Stimulated activated CD8-positive, alpha-beta memory T cell treated with anti-CD3 and anti-CD28 coated beads, Interleukin-7, amount 100 ng/mL, for 4 hours (primary cell): ENCODE measurements around the gene SLC24A4.
"Not testable (repeated sequence)": the region's sequence is repeated elsewhere in the genome, so short reads cannot be mapped to it uniquely, and the experiment has no call there.

Experiments used
- DNase-seq, 2 donors: peaks; one replicate each; pipeline ENCODE4 v3.0.0-alpha.2; 2020; ENCODE audit warnings: low read depth in 2 of 2

The SLC24A4 gene

DNA sequence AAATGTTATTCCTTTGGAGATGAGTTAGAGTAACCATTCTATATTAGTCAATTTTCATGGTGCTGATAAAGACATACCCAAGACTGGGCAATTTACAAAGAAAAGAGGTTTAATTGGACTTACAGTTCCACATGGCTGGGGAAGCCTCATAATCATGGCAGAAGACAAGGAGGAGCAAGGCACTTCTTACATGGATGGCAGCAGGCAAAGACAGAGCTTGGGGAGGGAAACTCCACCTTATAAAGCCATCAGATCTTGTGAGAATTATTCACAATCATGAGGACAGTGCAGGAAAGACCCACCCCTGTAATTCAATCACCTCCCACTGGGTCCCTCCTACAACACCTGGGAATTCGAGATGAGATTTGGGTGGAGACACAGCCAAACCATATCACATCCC lies 79.5 kb downstream of the SLC24A4 start:
- DNase-seq: not testable (repeated sequence)

DNA sequence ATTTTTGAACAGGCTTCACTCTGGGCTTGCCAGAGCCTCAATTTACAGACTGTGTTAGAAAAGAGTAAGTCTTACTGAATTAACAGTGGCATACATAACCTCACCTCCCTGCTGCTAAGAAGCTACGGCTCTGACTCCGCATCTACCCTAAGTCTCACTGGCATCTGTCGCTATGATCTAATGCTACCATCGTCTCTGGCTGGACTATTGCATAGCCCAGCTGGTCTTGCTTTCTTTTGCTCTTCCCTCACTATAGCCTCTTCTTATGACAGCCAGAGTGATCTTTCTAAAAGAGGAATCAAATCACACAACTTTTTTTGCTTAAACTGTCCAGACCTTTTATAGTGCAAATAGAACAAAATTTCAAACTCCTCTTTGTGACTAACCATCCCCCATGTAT lies 81.1 kb downstream of the SLC24A4 start:
- no peak for DNase-seq

DNA sequence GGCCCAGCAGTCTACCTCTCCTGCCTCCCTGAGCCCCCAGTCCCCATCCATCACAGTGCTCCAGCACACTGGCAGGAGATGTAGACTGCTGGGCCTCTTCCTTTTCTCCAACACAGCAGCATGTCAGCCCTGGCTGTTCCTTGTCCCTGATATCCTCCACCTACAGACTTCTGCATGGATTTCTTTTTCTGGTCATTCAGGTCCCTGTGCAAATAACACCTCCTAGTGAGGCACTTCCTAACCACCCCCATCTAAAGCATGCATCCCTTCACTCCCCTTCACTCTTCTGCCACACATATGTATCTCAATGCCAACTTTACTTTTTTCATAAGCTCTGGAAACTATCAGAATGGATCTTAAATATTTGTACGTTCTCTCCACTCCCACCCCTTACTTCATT lies 81.5 kb downstream of the SLC24A4 start:
- DNase-seq: no peak

DNA sequence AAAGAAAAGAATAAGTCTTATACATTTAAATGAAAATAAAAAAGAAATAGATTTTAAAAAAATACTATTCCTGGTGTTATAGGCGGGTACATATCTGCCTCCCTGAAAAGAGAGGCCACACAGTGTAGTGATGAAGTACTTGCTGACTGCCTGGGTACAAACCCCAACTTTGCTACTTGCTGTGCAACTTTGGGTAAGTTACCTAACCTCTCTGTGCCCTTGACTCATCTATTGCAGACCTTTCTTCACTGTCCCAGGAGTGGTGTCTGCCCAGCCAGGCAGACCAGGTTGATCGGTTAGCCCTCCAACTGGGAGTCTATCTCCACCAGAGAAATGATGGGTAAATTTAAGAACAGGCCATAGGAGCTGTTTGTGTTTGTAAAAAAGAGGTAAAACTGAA lies 82.0 kb downstream of the SLC24A4 start:
- no peak for DNase-seq

DNA sequence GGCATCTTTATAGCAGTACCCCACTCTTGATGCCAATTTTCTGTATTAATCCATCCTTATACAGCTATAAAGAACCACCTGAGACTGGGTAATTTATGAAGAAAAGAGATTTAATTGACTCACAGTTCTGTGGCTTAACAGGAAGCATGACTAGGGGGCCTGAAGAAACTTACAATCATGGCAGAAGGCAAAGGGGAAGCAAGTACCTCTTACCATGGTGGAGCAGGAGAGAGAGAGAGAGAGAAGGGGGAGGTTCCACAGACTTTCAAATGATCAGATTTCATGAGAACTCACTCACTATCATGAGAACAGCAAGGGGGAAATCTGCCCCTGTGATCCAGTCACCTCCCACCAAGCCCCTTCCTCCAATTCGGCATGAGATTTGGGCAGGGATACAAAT lies 84.4 kb downstream of the SLC24A4 start:
- DNase-seq: no peak

DNA sequence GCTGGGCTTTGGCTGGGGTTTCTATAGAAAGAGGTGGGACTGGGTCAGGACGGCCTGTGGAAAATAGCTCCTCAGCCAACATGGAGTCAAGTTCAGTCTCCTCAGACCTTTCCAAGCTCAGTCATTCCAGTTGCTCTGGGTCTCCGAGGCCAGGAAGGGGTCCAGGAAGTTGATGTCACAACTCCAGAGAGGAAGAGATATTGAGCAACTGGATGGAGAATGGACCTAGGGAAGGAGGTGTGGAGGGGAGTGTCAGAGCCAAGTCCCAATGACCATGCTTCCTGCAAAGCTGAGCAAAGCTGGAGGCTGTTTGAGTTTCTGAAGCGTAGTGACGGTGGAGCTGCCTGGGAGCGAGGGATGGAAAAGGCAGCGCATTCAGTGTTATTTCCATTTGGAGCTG lies 86.1 kb downstream of the SLC24A4 start:
- DNase-seq: no peak

DNA sequence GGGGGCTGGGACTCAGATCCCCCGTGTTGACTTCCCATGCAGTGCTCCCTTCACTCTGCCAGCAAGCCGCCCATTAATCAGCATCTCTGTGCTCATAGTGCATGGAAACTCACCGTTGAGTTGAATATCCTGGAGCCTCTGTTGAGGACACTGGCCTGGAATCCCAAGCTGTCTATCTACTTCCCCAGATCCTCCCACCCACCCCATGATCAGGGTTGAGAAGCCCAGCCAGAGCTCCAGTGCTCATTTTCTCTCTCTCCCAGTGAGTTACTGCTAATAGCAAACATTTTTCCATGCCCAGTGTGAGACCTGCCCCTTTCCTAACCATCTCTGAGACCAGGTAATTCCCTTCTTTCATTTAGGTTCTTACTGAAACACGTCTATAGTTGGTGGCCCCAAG lies 88.2 kb downstream of the SLC24A4 start:
- no peak for DNase-seq

DNA sequence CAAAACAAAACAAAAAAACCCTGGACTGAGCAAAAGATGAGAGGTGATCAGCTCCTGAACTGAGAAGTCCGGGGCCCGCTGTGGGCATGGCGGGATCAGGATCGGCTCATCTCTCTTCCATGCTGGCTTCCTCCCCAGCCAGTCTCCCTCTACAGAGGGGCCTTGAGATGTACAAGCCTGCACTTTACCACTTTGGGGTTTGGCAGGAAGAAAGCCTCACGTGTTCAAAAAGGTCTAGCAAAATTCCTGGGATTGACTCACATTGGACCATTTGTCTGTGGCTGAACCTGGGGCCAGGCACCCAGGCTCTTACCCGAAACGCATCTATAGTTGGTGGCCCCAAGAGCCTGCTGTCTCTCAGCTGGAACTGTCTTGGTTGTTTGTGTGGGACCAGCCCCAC lies 89.0 kb downstream of the SLC24A4 start:
- no peak for DNase-seq

DNA sequence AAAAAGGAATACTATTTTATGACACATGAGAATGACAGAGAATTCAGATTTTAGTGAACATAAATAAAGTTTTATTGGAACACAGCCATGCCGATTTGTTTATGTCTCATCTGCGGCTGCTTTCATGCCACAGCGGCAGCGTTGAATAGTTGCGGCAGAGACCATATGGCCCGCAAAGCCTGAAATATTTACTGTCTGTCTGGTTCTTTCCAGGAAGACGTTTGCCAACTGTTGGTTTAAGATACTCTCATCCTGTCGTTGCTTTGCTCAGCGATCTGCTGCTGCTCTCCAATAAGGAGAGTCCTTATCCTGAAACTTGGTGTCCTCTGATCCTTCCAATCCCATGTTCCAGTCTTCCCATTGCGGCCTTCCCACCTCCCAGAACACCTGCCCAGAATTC lies 89.9 kb downstream of the SLC24A4 start:
- no peak for DNase-seq

DNA sequence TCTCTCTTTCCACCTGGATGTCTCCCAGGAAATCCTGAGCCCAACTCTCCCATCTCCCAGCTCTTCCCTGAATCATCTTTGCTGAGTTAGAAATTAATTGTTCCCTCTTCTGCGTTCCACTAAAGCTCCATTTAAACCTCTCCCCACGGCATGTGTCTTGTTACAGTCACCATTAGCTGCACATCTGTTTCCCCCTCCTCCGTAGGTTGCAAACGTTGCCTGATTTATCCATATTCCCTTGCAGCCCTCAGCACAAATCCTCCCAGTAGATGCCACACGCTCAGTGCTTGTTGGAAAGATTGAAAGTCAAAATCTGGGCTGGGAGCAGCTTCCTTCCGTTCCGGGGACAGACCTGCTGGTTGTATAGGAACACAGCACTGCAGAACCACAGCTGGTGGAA lies 90.4 kb downstream of the SLC24A4 start:
- DNase-seq: no peak

DNA sequence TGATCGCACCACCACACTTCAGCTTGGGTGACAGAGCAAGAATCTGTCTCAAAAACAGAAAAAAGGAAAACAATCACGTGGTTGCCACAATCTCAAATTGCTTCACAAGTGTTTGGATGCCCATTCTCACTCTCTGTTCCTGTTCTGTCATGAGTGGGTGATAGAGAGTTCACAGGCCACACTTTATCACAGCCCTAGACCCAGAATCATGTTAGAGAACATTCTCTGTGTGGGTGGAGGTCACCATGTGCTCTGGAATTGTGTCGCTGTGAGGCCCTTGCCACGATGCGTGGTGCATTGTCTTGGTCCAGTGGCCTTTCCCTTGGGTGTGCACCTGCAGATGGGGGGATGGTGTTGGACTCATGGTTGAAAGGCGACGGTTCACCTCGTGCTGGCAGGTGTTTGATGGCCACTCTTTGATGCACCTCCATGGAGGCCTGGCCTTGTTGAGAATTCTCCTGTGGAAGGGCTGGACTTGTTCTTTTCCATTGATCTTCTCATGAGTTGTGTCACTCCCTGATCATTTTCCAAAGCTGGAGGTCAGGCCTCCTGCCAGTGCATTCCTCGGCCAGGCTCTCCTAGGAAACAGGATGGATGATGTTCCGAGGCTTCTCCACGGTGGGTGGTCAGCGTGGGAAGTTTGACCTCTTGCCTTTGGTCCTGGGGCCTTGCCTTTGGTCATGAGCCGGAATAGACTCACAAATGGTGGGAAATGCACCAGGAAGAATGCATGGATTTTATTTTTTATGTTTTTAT lies 91.9 kb downstream of the SLC24A4 start:
- no peak for DNase-seq

DNA sequence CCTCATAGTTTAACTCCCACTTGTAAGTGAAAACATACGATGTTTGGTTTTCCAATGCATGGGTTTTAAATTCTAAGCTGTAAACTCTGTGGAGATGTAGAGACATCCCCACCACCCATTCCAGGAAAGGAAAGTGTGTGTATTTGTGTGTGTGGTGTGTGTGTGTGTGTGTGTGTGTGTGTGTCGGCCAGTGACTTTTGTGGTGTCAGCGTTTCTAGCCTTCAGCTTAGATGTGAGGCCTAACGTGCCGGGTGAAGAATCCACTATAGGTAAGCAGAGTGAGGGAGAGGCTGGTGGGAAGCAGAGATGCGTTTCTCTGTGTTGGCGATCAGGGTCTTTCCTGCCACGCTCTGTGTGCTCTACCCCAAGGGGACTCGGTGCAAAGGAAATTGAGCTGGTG lies 93.0 kb downstream of the SLC24A4 start:
- no peak for DNase-seq

DNA sequence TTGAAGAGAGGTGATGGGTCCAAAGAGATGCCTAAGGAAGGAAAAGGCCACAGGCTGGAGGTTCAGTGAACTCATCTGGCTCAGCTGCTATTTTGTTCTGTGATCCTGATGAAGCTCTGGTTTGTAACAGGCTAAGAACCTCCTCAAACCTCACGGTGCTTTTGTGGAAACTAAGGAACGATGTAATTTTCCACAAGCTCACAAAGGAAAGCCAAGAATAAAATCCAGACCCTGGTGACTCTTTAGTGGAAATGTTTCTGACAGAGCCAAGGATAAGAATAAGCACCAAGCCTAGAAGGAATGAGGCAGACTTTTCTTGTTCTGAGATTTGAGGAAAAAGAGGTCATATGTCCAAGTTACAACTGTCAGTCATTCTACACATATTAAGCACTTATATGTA lies 93.6 kb downstream of the SLC24A4 start:
- DNase-seq: no peak

DNA sequence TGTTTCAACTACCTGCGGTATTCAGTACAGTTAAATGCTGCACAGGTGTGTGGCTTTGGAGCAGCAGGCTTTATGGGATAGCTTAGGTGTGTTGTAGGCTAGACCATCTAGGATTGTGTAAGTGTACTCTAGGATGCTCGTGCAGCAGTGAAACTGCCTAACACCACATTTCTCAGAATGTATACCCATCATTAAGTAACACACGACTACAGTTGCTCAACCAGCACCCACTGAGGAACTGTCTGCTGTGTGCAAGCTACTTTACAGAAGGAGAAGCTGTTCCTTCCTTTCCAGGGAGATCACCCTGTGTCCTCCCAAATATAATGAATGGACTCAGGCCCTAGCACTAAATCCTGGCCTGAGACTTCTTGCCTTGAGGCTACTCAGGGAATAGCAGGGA lies 94.8 kb downstream of the SLC24A4 start:
- DNase-seq: no peak

DNA sequence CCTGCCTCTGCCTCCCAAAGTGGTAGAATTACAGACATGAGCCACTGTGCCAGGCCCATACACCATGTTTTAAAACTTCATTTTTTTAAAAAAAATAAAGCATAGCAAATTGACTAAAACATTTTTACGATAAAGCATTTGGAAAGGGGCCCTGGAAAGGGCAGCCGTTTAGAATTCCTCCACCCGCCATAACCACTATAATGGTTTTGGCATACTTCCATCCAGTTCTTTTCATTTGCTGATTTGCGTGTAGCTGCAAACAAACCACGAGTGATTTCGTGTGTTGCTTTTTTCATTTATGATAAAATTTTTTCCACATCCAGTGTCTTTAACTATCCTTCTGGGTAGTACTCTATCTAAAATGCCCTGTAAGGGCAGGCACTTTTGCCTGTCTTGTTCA lies 98.8 kb downstream of the SLC24A4 start:
- DNase-seq: no peak

DNA sequence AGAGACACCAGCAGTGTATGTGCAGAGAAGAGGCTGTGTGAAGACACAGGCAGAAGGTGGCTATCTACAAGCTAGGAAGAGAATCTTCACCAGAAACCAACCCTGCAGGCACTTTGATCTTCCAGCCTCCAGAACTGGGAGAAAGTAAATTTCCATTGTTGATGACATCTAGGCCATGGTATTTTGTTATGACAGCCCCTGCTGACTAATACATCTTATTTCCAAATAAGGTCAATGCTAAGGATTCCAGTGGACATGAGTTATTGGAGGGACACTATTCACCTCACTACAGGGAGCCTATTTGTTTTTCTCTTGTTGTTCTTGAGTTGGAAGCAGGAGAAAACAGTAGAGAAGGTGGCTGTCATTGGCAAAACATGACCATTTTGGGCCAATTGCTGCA lies 102.1 kb downstream of the SLC24A4 start:
- DNase-seq: no peak

DNA sequence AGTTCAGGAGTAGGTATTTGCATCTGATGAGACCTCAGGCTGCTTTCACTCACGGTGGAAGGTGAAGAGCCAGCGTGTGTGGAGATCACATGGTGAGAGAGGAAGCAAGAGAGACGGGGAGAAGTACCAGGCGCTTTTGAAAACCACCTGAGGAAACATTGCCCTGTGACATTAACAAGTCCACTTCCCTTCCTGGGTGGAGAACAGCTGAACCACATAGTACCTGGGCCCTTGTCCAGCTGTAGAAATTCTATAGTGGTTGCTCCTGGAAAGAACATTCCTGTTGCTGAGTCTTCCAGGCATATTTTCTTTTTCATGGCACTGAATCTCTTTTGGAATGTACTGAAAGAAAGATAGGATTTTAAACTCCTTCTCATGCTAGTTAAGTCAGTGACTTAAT lies 103.3 kb downstream of the SLC24A4 start:
- no peak for DNase-seq

DNA sequence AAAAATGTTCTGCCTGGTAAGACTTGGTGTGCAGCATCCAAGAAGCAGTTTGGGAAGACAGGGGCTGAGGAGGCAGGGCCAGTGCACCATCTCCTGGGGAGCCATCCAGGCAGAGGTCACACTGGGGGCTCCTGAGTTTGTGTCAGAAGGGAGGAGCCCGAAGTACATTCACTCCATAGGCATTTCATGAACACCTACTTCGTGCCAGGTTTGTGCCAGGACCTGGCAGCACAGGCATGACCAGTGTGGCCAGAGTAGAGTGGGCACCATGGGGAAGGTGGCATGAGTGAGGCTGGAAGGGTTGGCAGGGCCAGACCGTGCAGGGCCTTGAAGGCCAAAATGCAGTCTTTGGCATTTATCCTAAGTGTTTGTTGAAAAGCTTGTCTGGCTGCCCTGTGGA lies 104.1 kb downstream of the SLC24A4 start:
- no peak for DNase-seq

DNA sequence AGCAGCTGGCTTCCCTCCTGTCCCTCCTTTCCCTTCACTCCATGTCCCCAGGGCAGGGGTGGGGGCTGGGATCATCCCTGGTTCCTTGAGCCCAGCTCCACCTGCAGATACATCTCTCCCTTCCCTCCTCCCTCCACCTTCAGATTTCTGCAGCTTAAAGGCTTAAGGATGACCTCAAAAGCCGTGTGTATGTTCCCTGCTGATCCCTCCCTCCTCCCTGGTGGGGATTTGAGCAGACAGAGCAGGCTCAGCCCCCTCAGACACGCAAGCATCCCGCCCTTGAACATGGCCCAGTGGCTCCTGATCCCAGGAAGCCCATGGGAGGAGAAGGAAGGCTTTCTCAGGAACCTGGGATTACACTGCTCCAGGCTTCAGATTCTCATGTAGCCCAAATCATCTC lies 107.7 kb downstream of the SLC24A4 start:
- no peak for DNase-seq

DNA sequence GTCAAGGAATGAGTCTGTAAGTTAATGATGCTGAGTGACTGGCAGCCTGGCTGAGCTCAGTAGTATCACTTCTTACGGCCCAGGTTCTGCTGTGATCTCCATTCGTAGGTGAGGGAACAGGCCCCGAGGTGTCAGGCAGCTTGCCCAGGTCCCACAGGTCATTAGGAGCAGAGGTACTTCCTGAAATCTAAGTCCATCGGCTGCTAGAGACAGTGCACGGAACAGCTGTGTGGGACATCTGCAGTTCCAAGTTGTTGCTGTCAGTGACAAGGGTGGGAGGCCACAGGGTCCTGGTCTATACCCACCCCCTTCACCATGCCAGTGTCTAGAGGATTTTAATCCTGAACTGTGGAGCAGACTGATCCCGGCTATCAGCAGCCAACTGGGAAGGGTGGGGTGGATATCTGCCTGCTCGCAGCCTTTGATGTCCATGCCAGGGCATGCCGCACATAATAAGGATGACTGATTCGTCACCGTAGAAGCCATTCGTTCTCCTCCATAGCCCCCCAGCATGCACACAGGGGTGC lies 108.3 kb downstream of the SLC24A4 start:
- no peak for DNase-seq

DNA sequence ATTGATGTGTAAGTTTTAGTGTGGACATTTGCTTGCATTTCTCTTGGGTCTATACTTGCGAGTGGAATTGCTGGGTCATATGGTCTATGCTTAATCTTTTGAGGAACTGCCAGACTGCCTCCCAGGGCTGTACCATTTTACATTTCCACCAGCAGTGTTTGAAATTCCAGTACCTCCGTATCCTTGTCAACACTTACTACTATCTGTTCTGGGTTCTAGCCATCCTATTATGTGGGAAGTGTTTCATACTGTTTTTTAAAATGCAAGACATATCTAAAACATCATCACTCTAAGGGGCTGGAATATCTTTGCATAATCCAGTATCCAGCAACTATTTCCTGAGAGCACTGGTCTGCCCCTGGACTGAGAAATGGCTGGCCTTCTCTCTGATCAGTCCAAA lies 110.4 kb downstream of the SLC24A4 start:
- DNase-seq: no peak

DNA sequence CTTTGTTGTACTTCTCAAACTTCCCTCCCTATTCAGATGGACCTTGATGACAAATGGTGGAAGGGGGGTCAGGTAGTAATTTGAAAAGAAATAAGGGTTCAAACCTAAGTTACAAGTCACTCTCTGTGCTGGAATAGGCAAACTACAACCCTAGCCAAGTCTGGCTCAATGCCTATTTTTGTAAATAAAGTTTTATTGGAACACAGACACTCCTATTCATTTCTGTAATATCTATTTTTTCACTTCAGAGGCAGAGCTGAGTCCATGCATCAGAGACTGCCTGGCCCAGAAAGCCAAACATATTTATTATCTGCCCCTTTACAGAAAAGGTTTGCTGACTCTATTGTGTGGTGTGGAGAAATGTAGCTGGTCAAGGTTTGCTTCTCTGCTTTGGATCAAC lies 112.2 kb downstream of the SLC24A4 start:
- DNase-seq: no peak

DNA sequence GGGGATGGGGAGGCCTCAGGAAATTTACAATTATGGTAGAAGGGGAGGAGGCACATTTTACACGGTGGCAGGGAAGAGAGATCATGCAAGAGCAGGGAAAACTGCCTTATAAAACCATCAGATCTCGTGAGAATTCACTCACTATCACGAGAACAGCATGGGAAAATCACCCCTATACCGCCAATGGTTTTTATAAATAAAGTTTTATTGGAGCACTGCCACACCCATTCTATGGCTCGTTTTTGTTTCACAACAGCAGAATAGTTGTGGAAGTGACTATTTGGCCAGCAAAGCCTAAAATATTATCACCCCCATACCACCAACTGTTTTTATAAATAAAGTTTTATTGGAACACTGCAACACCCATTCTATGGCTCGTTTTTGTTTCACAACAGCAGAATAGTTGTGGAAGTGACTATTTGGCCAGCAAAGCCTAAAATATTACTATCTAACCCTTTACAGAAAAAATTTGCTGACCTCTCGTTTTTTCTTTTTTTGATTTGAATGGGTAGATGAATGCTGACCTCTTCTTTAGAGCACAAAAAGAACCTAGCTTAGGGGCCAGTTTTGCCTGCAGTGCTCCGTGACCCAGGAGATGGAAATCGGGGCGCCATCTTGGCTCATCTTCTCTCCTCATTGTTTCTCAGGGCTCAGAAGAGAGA lies 113.3 kb downstream of the SLC24A4 start:
- DNase-seq: no peak

DNA sequence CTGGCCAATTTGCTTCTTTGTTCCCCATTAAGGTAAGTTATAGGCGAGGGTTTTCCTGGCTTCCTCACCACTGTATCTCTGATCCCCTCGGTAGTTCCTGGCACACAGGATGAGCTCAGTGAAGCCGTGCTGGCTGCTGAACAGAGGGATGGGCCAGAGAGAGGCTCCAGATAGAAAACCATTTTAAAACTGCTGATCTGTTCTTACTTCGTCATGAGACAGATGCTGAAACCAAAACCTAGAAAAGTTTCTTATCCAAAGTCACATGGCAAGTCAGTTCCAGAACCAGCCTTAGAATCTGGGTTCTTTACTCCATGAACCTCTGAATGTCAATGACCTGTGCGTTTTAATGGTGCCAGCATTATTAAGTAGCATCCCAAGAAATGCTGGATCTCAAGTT lies 114.3 kb downstream of the SLC24A4 start:
- no peak for DNase-seq
